Lower leg skin (tissue), 4 donors: ENCODE results near the gene GPSM3. TPM values are rescaled to one million over a fixed set of nuclear protein-coding genes. Genes with fewer than 3 reads are reported as not detected.

Experiments used
- DNase-seq, 2 donors: peaks; one replicate each; pipeline ENCODE4 v3.0.0-alpha.2; 2019; ENCODE audit warnings: low spot score in 2 of 2
- H3K4me3 ChIP-seq: fragments of 200-600 bp; sonication (generic); 2 replicates; pipeline ENCODE4 v1.5.1; 2017; ENCODE audit warnings: mild to moderate bottlenecking, low read depth; ENCODE audit not compliant: poor library complexity, severe bottlenecking
- CTCF ChIP-seq, 3 donors: fragments of 450-650 bp; IDR thresholded peaks; one replicate each; pipeline ENCODE4 v1.5.1; 2016; ENCODE audit warnings: antibody characterized with exemption in 3 of 3, mild to moderate bottlenecking in 3 of 3, moderate library complexity in 2 of 3
- POLR2A ChIP-seq, 2 donors: fragments of 450-650 bp; IDR thresholded peaks; one replicate each; pipeline ENCODE4 v1.6.1; 2016 to 2017; ENCODE audit warnings: antibody characterized with exemption in 2 of 2, mild to moderate bottlenecking in 1 of 2, moderate library complexity in 1 of 2
- WGBS, 2 donors: methylation state at CpG; one replicate each; pipeline ENCODE4 v1.1.5; 2018; 5-methylcytosine and 5-hydroxymethylcytosine counted together
- intact Hi-C: fragments of 100-400 bp; cut with DNase I; formaldehyde crosslinking; loops from one replicate; pipeline ENCODE4 v1.15.0; 2023; ENCODE audit warnings: low total_unique reads
- total RNA-seq, 4 donors: library from RNA; depleted of rRNA; stranded (reverse); fragments of >200 nt; gene quantifications; one replicate each; pipeline ENCODE4 v1.1.0, GENCODE V29; 2016

The GPSM3 gene
- total RNA-seq, 4 donors from 2014 or later, result 0.69 to 7.5 (median 4.3) TPM

- TF ChIP-seq POLR2A (IDR thresholded peaks at IDR 0.05), result no peak
- TF ChIP-seq CTCF (IDR thresholded peaks at IDR 0.05), result no peak
- 86 to 87% methylated on average over 13 of the region's 13 CpGs for WGBS, 2 donors
Measured at GRCh38 chr6:32200711-32201475, 8.4 kb upstream of the GPSM3 start.

GRCh38 chr6:32198866-32199265 lies 6.4 kb upstream of the GPSM3 start:
- no peak overlapping the region for H3K4me3 ChIP-seq
- intact Hi-C loops, result loop anchor here (10.0 kb wide), 1 partner anchor 74 kb away; the partner anchor contains the start of gene ATF6B
- TF ChIP-seq CTCF (IDR thresholded peaks at IDR 0.05), result no peak
- WGBS, 2 donors, result 90 to 91% methylated on average over 17 of the region's 17 CpGs
- DNase-seq, result no peak

More at GRCh38 chr6:32200711-32201475, 8.4 kb upstream of the GPSM3 start:
- intact Hi-C loops, result no loop called here
- H3K4me3 ChIP-seq, result no peak overlapping the region
- no peak for DNase-seq

DNA sequence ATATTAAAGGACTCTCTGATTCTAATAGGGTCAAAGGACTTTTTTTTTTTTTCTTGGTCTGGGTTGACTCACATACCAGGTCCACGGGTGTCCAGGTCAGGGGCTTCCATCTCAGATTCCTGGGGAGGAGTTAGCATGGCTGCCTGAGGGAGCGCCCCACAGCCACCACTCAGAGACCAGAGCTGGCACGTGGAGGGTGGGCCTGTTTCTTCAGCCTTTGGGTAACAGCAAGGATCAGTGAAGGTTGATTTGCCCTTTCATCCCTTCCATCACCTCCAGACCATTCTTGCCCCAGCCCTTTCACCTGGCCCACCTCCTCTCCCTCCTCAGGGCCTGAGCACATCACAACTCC lies 5.9 kb upstream of the GPSM3 start:
- no peak for TF ChIP-seq CTCF (IDR thresholded peaks at IDR 0.05)
- TF ChIP-seq POLR2A (IDR thresholded peaks at IDR 0.05), result no peak
- no peak overlapping the region for H3K4me3 ChIP-seq
- WGBS, 2 donors, result 65 to 76% methylated on average over 3 of the region's 3 CpGs
- DNase-seq, result no peak
- intact Hi-C loops, result loop anchor here (10.0 kb wide), 1 partner anchor 74 kb away; the partner anchor contains the start of gene ATF6B

DNA sequence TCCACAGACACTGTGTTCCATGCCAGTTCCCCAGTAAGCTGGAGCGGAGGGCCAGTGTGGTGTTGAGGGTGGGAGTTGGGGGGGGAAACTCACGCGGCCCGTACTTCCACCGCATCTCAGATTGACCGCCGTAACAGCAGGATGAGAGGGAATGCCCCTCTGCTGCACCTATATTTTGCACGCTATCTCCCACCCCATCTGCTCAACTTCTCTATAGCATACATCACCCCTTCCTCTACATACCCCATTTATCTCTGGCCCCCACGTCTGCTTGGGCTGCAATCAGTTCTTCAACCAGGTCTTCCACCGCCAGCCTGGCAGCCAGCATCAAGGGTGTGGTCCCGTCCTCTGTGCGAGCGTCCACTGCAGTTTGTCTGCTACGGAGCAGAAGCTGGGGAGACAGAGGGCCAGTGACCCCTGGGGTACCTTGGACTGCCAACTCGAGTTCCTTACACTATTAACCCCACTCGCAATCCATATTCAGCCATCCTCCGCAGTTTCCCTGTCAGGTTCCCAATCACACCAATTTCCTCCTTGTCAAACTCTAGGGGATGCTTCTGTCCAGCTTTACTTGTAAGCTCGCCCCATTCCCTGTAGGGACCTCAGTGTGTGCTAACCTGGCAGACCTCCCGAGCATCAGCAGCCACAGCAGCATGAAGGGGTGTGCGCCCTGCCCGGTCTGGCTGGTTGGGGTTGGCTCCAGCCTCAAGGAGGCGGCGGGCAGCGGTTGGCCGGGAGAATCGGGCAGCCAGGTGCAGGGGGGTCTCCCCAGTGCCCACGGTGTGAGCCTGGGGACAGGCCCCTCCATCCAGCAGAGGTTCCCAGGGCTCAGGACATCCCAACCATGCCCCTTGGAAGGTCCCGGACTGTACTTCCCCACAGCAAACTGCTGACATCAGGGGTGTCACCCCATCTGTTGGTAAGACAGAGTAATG lies 4.5 kb upstream of the GPSM3 start:
- 39 to 45% methylated on average over 28 of the region's 28 CpGs for WGBS, 2 donors
- no peak for TF ChIP-seq POLR2A (IDR thresholded peaks at IDR 0.05)
- no peak for TF ChIP-seq CTCF (IDR thresholded peaks at IDR 0.05)
- peak in 1 of 2 donors; percentile 93 for DNase-seq
- intact Hi-C loops, result loop anchor here (10.0 kb wide), 1 partner anchor 72 kb away; the partner anchor contains the start of gene ATF6B
- peak overlapping the region; percentile 77 for H3K4me3 ChIP-seq

GRCh38 chr6:32195902-32196681 lies 3.6 kb upstream of the GPSM3 start:
- intact Hi-C loops, result loop anchor here (10.0 kb wide), 1 partner anchor 71 kb away; the partner anchor contains the start of gene ATF6B
- peak in 1 of 2 donors; percentile 95 for TF ChIP-seq POLR2A (IDR thresholded peaks at IDR 0.05)
- no peak for TF ChIP-seq CTCF (IDR thresholded peaks at IDR 0.05)
- DNase-seq, result peak; percentile 89 to 98
- H3K4me3 ChIP-seq, result peak overlapping the region; percentile 77
- 0 to 2% methylated on average over 27 to 45 of the region's 58 CpGs for WGBS, 2 donors
